Left cardiac atrium (tissue), 4 donors: ENCODE data around the gene HIF1A. TPM values are rescaled to one million over a fixed set of nuclear protein-coding genes. Genes with fewer than 3 reads are reported as not detected.
"Not testable (repeated sequence)": the region's sequence is repeated elsewhere in the genome, so short reads cannot be mapped to it uniquely, and the experiment has no call there.

ENCODE experiments used
- ATAC-seq, 2 donors: fragments of 200-7000 bp; cut with Tn5 transposase; one replicate each; pipeline ENCODE4 v1.9.1; 2020; ENCODE audit warnings: mild to moderate bottlenecking in 2 of 2, moderate library complexity in 2 of 2
- DNase-seq: peaks from one replicate; pipeline ENCODE4 v3.0.0-alpha.2; 2020
- intact Hi-C, 2 donors: fragments of 100-400 bp; cut with DNase I; formaldehyde crosslinking; loops; one replicate each; pipeline versions ENCODE4 v1.14.1 to v1.15.1; 2022 to 2023
- long read RNA-seq: library from polyadenylated mRNA; unstranded; transcript quantifications from one replicate; pipeline ENCODE4 v2.0.0, GENCODE V29; 2021
- total RNA-seq, 2 donors: library from RNA; stranded (reverse); fragmentation: NEBNext Ultra II Directional; extraction: Animal tissue kit (Norgen Biotek cat#: 25700); gene quantifications; one replicate each; pipeline ENCODE4 v1.2.1, GENCODE V29; 2021
- donor health status: DM: no; HTN: yes; CAD: no.
- donor health status: DM: no; HTN: yes; CAD: no; lungs with severe emphysema.
- donor health status: DM: yes; HTN: yes; CAD: no.
- donor health status: Dilated cardiomyopathy.

Gene HIF1A
- total RNA-seq, result 100 to 1,000 TPM in 1 of 2 donors, 10 to 100 TPM in 1; 50.9 to 109 TPM
- long read RNA-seq, transcript HIF1A-203 (15 exons, 3,922 nt), result minor isoform, 5 of 60 reads
- long read RNA-seq, transcript HIF1A-202 (15 exons, 3,919 nt), result major isoform, 21 of 60 reads
- long read RNA-seq, partial matches to known transcripts, result 28 of 60 reads
- long read RNA-seq, other reads (novel, unspliced or antisense), result 5 of 60 reads

- peak; percentile 97 for DNase-seq
- intact Hi-C loops, result loop anchor here (2.0 to 10.0 kb wide), 3 partner anchors 90 to 228 kb away; no protein-coding TSS in a partner anchor
- ATAC-seq, result peak; percentile 97 to 98
These were observed at the start of gene HIF1A for GRCh38 chr14:61694830-61695694. Gene HIF1A, plus strand, starts transcription at chr14:61695513. Its CDS starts 292 bp downstream, at chr14:61695805.

DNA sequence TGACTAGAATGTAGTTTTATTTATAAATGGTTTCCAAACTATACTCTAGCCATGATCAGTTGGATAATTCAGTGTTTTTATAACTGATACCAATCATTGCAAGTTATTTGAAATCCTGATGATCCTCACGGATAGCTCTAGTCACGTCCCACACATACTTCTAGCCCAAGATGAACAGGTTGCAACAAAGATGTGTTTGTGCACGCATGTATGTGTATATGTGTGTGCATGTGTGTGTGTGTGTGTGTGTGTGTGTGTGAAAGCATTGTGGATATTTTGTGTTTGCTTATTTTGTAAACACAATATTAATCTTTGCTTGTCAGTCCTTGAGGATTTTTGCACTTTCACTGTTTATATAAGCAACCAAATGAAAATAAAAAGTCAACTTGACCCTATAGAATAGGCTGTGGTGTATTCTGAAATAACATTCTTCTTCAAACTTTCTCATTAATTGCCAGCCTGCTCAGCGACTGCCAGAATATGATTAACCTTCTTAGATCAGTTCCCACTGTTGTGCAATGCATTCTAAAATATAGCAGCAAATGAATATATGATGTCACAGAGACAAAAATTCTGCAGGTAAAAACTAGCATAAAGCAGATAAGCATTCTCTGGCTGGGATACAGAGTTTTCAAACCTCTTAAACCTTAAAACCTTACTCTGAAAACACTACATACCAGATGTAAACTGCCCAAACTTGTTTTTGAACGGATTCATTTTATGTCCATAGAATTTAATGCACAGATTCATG is 48.8 kb upstream of the HIF1A start:
- ATAC-seq, result no peak
- DNase-seq, result no peak
- intact Hi-C loops, result no loop called here

DNA sequence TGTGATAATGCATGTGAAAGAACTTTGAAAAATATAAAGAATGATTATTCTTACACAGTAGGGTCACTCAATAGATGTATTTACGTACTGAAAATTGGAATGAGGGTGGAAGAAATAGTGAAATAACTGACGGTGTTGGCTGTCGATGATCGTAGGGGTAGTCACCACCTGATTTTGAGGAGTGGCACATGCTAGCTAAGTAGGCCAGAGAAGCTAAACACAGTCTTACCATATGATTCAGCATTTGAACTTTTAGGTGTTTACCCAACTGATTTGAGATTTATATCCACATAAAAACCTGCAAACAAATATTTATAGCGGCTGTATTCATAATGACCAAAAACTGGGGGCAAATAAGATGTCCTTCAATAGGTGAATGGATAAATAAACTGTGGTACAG is 47.6 kb upstream of the HIF1A start:
- DNase-seq, result no peak
- ATAC-seq, result no peak
- intact Hi-C loops, result no loop called here

GRCh38 chr14:61648377-61648776 is 46.9 kb upstream of the HIF1A start:
- ATAC-seq, result no peak
- intact Hi-C loops, result no loop called here
- DNase-seq, result no peak

DNA sequence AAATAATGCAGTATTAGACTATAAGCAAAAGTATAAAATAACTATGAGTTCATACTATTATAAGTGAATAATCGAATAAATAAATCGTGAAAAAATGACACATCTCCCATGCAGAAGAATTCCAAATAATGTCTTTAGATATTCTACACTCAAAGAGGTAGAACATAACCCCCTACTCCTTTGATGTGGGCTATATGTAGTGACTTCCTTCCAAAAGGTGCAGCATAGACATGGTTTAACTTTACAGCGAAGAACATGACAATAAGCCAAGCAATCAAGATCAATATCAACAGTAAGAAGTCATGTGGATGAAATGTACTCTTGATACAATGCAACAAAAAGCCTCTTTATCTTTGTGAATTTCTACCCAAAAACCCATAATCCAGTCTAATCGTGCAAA is 46.0 kb upstream of the HIF1A start:
- ATAC-seq (no peak), DNase-seq (no peak)
- intact Hi-C loops, result no loop called here

GRCh38 chr14:61651355-61651754 is 44.0 kb upstream of the HIF1A start:
- DNase-seq, result no peak
- no peak for ATAC-seq
- intact Hi-C loops, result no loop called here

GRCh38 chr14:61652526-61653262 is 42.6 kb upstream of the HIF1A start:
- no peak for DNase-seq
- intact Hi-C loops, result no loop called here
- ATAC-seq, result no peak

DNA sequence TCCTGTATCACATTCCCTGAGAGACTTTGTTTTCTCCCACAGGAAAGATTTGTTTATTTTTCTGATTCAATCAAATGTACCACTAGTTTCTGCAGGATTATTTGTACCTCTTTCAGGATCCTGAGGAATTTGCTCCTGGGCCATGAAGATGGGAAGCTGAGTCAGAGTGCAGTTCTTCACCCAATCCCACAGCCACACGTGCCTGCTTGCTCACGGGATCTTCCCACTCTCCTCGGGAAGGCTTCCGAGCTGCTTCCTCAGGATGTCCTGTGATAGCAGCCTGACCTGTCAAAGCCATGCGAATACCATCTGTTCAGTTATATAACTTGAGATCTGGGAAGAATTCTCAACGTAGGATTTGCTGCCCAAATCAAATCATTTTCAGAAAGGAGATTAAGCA is 41.8 kb upstream of the HIF1A start:
- intact Hi-C loops, result no loop called here
- DNase-seq, result peak; percentile 64
- peak; percentile 77 to 89 for ATAC-seq

- intact Hi-C loops, result no loop called here
- ATAC-seq, result no peak
- no peak for DNase-seq
These were observed 41.3 kb upstream of the HIF1A start for GRCh38 chr14:61654026-61654425.

DNA sequence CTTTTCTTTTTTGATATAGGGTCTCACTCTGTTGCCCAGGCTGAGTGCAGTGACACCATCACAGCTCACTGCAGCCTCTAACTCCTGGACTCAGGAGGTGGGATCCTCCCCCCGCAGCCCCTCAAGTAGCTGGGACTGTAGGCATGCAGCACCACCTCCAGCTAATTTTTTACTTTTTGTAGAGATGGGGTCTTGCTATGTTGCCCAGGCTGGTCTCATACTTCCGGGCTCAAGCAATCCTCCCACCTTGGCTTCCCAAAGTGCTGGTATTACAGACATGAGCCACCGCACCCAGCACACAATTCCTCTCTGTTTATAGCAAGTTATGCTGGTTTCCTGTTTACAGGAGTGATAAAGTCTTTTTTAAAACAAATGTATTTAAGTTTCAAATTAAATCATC is 39.5 kb upstream of the HIF1A start:
- intact Hi-C loops, result no loop called here
- ATAC-seq, result no peak
- DNase-seq, result no peak

- intact Hi-C loops, result no loop called here
- ATAC-seq, result no peak
- no peak for DNase-seq
These were observed 39.0 kb upstream of the HIF1A start for GRCh38 chr14:61656341-61656740.

DNA sequence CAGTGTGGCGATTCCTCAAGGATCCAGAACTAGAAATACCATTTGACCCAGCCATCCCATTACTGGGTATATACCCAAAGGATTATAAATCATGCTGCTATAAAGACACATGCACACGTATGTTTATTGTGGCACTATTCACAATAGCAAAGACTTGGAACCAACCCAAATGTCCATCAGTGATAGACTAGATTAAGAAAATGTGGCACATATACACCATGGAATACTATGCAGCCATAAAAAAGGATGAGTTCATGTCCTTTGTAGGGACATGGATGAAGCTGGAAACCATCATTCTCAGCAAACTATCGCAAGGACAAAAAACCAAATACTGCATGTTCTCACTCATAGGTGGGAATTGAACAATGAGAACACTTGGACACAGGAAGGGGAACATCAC is 37.2 kb upstream of the HIF1A start:
- intact Hi-C loops, ATAC-seq, DNase-seq: not testable (repeated sequence)

GRCh38 chr14:61659582-61659981 is 35.7 kb upstream of the HIF1A start:
- intact Hi-C loops, result no loop called here
- no peak for ATAC-seq

DNA sequence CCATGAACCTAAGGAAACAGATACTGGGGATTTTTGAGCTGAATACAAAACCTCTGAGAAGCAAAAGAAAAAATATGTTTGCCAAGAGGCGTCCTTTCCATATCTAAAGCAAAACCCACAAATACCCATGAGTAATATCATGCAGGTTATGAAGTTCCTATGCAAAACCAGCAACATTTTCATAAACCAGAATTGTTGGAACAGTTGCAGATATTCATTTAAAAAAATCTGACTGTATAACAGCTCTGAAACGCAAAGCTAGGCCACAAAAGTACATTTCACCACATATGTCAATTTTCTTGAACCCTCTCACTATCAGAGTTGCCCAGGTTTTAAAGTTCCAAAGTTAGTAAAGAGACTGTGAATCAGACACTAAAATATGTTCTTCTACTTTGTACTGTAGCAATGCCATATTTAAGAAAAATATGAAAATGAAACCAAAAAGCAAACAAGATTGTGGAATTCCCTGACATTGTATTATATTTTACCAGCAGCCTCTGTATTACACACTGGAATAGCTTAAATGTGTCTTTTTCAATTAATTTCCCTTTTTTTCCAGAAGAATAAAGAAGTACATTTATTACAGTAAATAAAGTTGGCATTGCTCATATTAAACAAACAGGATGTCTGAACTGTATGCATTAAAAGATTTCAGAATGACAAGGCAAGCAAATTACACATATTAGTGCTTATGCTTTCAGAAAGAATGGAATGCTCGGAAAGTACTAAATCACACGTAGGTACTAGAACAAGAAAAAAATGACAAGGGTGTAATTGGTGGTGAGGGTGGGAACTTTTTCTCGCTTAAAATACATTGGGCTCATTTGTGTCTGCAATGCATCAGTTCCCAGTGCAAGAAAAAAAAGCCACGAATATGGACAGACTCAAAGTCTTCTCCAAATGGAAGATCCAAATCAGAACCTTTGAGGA is 33.6 kb upstream of the HIF1A start:
- peak in 1 of 2 donors; percentile 55 for ATAC-seq
- DNase-seq, result no peak
- intact Hi-C loops, result no loop called here

More at GRCh38 chr14:61659582-61659981, 35.7 kb upstream of the HIF1A start:
- no peak for DNase-seq

DNA sequence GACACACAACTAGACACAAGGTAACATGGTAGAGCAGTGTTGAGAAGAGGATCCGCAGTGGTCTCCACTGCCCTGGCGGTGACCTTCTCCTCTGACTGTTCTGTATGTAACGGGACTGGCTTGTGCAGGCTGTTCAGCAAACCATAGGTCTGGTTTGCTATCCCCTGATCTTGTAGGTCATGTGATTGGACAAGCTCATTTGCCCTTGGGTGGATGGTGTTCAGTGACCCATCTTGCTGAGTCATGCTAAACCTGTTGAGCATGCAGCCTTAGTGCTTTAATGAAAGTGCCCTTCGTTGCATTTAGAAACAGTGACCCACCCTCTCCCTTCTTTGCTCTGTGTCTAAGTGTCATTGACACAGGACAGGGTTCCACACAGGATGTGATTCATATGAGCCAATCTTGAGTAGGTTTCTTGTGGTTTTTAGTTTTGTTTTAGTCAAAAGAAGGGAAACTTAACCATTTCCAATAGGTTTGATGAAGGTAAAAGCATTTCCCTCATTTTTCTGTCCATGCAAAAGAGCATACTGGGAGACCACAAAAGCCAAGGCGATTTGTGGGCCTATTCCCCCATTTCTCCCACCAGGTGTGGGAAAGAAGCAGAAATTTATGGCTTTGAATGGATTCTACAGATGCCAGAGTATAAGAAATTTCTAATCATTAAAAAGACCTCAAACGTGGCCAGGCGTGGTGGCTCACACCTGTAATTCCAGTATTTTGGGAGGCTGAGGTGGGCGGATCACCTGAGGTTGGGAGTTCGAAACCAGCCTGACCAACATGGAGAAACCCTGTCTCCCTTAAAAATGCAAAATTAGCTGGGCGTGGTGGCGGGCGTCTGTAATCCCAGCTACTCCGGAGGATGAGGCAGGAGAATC is 32.6 kb upstream of the HIF1A start:
- ATAC-seq, result peak; percentile 59 to 66
- intact Hi-C loops, result no loop called here
- DNase-seq, result no peak

DNA sequence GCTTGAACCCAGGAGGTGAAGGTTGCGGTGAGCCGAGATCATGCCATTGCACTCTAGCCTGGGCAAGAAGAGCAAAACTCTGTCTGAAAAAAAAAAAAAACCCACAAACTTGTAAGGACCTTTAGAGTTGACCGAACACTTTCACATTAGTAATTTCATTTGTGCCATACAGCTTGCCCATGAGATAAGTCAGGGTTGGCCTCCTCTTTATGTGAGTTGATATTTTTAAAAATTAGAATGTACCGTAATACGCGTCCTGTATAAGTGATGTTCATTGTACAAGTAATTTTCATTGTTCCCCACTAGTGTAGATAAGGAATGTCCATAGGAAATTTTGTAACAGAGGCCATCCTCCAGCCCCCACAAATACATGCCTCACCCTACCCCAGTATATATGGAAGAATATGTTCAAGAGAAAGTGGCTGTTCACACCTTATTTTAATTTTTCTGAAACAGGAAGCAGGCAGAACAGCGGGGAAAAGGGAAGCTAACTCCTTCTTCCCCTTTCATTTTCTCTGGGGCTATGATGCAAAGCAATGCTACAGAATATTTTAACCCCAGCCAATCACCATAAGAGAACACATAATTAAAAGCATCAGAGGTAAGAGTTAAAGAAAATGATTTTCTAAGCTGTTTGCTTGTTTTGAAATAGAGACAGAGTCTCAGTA is 31.9 kb upstream of the HIF1A start:
- ATAC-seq, result no peak
- no peak for DNase-seq
- intact Hi-C loops, result no loop called here

DNA sequence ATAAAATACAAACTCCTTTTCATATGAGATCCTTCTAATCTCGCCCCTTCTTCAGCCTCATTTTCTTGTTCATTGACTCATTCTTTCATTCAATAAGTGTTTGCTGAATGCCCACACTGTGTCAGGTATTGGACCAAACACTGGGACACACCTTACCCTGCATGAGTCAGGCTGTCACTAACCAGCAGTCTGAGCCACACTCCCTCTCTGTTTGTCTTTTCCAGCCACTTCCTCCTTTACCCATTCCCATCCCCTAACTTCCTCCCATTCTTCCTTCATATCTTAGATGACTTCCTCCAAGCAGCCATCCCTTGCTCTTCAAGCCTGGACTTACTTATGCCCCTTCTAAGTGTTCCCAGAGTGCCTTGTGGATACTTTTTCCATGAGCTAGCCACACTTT is 27.0 kb upstream of the HIF1A start:
- intact Hi-C loops, result no loop called here
- ATAC-seq, result peak in 1 of 2 donors; percentile 42

More for the DNA sequence above, 27.0 kb upstream of the HIF1A start:
- DNase-seq, result no peak
